Stimulated activated CD4-positive, alpha-beta T cell treated with anti-CD3 and anti-CD28 coated beads, TNF-alpha, amount 100 ng/mL, for 1 hour (primary cell): ENCODE data around the gene PITPNM3.
A peak's percentile ranks its signal among the peaks of the same experiment; 100 is the strongest.

Experiments used
- DNase-seq, 3 donors: peaks; one replicate each; pipeline ENCODE4 v3.0.0-alpha.2; 2020; ENCODE audit warnings: low read depth in 3 of 3, low spot score in 1 of 3

PITPNM3 gene

DNA sequence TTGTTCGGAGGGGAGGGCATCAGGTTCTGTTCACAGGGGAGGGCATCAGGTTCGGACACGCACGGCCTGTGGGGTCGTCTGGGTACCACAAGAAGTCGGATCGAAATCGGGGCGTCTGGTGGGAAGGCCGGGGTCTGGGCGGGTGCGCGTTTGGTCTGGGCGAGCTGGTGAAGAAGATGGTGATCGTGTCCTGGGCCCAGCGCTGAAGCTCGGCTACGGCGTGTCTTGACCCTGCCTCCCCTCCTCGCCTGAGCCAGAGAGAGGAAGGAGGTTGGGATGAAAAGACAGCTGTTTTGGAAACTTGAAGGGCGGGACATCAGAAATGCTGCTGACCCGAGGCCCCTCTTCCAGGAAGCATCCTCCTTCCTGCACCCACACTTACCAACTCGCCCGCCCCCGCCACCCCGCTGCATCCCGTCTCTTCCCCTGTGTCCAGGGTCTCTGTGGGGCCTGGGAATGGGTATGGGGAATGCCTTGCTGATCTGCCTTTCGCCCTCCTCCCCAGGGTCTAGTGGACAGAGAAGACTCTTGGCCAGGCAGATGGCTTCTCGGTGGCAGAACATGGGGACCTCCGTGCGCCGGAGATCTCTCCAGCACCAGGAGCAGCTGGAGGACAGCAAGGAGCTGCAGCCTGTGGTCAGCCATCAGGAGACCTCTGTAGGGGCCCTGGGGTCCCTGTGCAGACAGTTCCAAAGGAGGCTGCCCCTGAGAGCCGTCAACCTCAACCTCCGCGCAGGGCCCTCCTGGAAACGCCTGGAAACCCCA, 111.6 kb downstream of the PITPNM3 start:
- DNase-seq: no peak

- DNase-seq: peak; percentile 73 to 91 (median 81)
Measured at GRCh38 chr17:6443692-6444570, 112.4 kb downstream of the PITPNM3 start, which contains the start of gene PIMREG. Gene PIMREG, plus strand, starts transcription at chr17:6444455. Its CDS starts 656 bp downstream, at chr17:6445111.

DNA sequence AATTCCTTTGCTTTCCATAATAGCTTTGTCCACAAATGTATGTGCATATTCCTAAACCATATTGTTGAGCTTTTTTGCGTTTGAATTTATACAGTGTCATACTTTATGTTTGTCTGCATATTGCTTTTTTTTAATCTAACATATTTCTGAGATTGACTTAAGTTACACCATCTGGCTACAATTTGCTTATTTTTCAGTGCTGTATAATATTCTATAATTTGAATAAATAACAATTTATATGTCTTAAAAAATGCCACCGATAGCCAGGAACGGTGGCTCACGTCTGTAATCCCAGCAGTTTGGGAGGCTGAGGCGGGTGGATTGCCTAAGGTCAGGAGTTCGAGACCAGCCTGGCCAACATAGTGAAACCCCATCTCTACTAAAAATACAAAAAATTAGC, 113.6 kb downstream of the PITPNM3 start:
- no peak for DNase-seq

- DNase-seq: no peak
Measured at GRCh38 chr17:6439951-6440350, 116.4 kb downstream of the PITPNM3 start.

GRCh38 chr17:6437956-6438355, 118.4 kb downstream of the PITPNM3 start:
- DNase-seq: no peak

- DNase-seq: no peak
Measured at GRCh38 chr17:6437466-6437865, 118.9 kb downstream of the PITPNM3 start.

GRCh38 chr17:6435968-6436367, 120.4 kb downstream of the PITPNM3 start:
- DNase-seq: peak; percentile 12 to 50 (median 17)

- DNase-seq: no peak
Measured at GRCh38 chr17:6435051-6435450, 121.3 kb downstream of the PITPNM3 start, which contains the start of gene AIPL1. Gene AIPL1, minus strand, starts transcription at chr17:6435121. Its CDS starts 17 bp downstream, at chr17:6435104.

DNA sequence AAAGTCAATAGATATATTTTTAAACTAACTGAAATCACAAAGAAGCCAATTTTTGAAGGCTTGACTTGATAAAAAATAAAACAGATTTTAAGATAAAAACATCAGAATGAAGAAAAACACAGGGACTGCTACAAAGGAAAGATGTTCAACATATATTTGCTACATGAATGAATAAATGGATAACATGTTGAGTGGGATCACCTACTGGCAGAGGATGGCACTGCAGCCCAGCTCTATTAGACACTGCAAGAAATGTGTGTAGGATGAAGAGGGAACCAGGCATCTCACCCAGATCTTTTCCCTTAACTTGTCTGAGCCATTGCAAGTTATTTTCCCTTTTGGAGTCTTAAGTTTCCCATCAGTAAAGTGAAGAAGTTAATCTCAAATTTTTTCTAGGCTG, 125.6 kb downstream of the PITPNM3 start:
- DNase-seq: no peak

GRCh38 chr17:6429266-6429665, 127.1 kb downstream of the PITPNM3 start:
- no peak for DNase-seq

- no peak for DNase-seq
Measured at GRCh38 chr17:6428207-6428965, 128.0 kb downstream of the PITPNM3 start.

- DNase-seq: no peak
Measured at GRCh38 chr17:6427279-6427781, 129.0 kb downstream of the PITPNM3 start.

- DNase-seq: no peak
Measured at GRCh38 chr17:6426356-6427101, 129.8 kb downstream of the PITPNM3 start.

DNA sequence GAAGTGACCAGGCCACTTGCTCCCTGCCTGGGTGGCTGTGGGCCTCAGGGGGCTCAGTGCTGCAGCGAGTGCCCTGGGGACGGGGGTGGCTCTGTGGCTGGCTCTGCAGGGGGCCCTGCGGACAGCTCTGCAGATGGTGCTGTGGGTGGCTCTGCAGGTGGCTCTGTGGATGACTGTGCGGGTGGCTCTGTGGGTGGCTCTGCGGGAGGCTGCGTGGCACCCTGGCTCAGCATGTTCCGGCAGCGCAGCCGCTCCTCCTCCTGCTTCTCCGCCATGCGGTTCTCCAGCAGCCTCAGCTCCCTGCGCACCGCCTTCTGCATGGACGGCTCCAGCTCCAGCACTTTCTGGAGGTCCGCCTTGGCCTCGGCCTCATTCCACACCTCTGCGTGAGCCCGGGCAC, 130.9 kb downstream of the PITPNM3 start:
- DNase-seq: no peak

- no peak for DNase-seq
Measured at GRCh38 chr17:6423931-6424330, 132.4 kb downstream of the PITPNM3 start.

DNA sequence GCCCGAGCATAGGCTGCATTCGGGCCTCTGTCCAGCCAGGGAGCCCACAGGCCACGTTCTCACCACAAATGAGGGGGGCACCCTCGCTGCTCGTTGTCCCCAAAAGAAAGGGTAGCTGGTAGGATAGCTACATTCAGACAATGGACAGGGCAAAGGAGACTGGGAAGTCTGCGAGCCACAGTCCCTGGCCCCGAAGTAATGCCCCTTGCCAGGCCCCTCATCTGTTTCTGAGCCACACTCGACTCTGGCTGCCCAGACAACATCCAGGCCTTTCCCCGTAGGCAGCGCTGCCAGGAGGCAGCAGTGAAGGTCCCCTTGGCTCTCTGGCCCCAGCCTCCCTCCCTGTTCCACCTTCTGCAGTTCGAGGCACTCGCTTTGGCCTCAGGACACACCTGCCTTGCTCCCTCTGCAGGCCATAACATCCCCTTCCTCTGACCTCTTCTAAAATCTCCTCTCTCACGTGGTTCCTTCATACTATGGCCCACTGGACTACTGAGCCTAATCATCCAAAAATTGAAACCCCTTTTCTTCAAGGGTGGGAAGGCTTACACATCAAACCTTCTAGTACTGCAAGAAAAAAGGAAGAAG, 133.6 kb downstream of the PITPNM3 start:
- DNase-seq: no peak

DNA sequence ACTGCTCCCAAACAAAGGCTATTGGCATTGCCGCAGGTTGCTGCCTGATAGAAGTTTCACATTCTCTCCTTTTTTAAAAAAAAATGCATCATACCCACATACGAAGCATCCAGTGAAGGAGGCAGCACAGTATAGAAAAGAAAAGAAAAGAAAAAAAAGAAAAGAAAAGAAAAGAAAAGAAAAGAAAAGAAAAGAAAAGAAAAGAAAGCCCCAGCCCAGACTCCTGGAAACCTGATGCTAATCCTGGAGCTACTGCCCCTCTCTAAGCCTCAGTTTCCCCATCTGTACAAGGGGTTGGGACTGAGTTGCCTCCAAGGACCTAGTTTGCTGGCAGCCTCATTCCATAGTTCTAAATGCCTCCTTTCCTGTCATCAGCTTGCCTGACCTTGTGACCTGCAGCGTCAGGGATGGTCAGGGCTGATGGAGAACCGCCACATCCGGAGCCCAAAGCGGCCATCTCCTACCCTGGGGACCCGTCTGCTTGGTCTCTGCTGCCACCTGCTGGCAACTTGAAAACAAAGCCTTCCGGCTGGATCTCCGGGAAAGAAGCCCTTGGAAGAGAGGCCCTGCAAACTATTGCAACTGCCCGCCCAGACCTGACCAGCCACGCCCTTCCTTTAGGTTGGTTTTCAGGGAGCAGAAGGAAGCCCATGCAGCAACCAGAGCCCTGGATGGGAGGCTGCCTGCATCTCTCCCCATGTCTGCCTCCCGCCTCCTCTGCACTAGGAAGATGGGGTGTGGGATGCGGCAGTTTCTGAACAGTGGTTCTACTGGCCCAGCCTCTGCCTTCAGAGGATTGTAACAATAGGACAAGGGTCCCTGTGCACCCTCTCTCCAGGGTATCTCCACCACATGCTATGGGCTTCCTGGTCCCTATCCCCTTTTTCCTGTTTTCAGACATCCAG, 134.4 kb downstream of the PITPNM3 start:
- peak; percentile 26 to 64 (median 47) for DNase-seq

- DNase-seq: no peak
Measured at GRCh38 chr17:6420173-6420641, 136.1 kb downstream of the PITPNM3 start.

- DNase-seq: no peak
Measured at GRCh38 chr17:6415616-6416015, 140.7 kb downstream of the PITPNM3 start.
